DOHH2 (cell line): ENCODE measurements around the gene PUS10.

ENCODE experiments used
- H3F3A ChIP-seq: fragments of 200-600 bp; sonication (generic), shearing (Covaris generic); 2 replicates; pipeline ENCODE4 v1.6.0; 2016; ENCODE audit warnings: antibody characterized with exemption, mild to moderate bottlenecking; ENCODE audit not compliant: control insufficient read depth, insufficient read depth
- H3K27ac ChIP-seq: fragments of 200-600 bp; sonication (generic); 2 replicates; pipeline ENCODE4 v1.5.1; 2014; ENCODE audit warnings: low read depth, mild to moderate bottlenecking, low read length, moderate library complexity
- H3K27me3 ChIP-seq: fragments of 200-600 bp; sonication (generic); 2 replicates; pipeline ENCODE4 v1.6.1; 2014; ENCODE audit warnings: mild to moderate bottlenecking, low read length, mixed read lengths; ENCODE audit not compliant: control insufficient read depth
- H3K36me3 ChIP-seq: fragments of 200-600 bp; sonication (generic); 2 replicates; pipeline ENCODE4 v1.6.1; 2014; ENCODE audit warnings: mild to moderate bottlenecking, low read length, moderate library complexity, mixed read lengths; ENCODE audit not compliant: control insufficient read depth
- H3K4me1 ChIP-seq: fragments of 200-600 bp; sonication (generic); 2 replicates; pipeline ENCODE4 v1.6.1; 2014; ENCODE audit warnings: mild to moderate bottlenecking, low read length, mixed read lengths; ENCODE audit not compliant: control insufficient read depth
- H3K4me2 ChIP-seq: fragments of 200-600 bp; sonication (generic); 2 replicates; pipeline ENCODE4 v1.6.0; 2014; ENCODE audit warnings: mild to moderate bottlenecking, low read length, moderate library complexity
- H3K4me3 ChIP-seq: fragments of 200-600 bp; sonication (generic); 2 replicates; pipeline ENCODE4 v1.5.1; 2014; ENCODE audit warnings: mild to moderate bottlenecking, low read length, mixed read lengths
- H3K79me2 ChIP-seq: fragments of 200-600 bp; sonication (generic); 2 replicates; pipeline ENCODE4 v1.6.1; 2014; ENCODE audit warnings: mild to moderate bottlenecking, low read length, mixed read lengths; ENCODE audit not compliant: control insufficient read depth
- H3K9me2 ChIP-seq: fragments of 200-600 bp; sonication (generic); replicated peaks from 2 replicates; pipeline ENCODE4 v1.6.1; 2014; ENCODE audit warnings: mild to moderate bottlenecking, low read length, mixed read lengths; ENCODE audit not compliant: control insufficient read depth
- H3K9me3 ChIP-seq: fragments of 200-600 bp; sonication (generic); 2 replicates; pipeline ENCODE4 v1.6.1; 2014; ENCODE audit warnings: antibody characterized with exemption, low read length, mixed read lengths; ENCODE audit not compliant: control insufficient read depth, insufficient read depth
- H4K20me1 ChIP-seq: fragments of 200-600 bp; sonication (generic); 2 replicates; pipeline ENCODE4 v1.6.0; 2014; ENCODE audit warnings: low read depth, mild to moderate bottlenecking, antibody characterized with exemption, low read length, moderate library complexity; ENCODE audit not compliant: control insufficient read depth, insufficient read depth
- CTCF ChIP-seq: fragments of 200-600 bp; sonication (generic); IDR thresholded peaks from one replicate; pipeline ENCODE4 v1.5.1; 2014; ENCODE audit warnings: antibody characterized with exemption, mild to moderate bottlenecking, low read depth, low read length; ENCODE audit not compliant: poor library complexity, severe bottlenecking
- EZH2phosphoT487 ChIP-seq: fragments of 200-600 bp; sonication (generic); IDR thresholded peaks from 2 replicates; pipeline ENCODE4 v1.6.1; 2017; ENCODE audit warnings: borderline replicate concordance, mild to moderate bottlenecking, antibody characterized with exemption, low read length, moderate library complexity, mixed read lengths

The PUS10 gene

DNA sequence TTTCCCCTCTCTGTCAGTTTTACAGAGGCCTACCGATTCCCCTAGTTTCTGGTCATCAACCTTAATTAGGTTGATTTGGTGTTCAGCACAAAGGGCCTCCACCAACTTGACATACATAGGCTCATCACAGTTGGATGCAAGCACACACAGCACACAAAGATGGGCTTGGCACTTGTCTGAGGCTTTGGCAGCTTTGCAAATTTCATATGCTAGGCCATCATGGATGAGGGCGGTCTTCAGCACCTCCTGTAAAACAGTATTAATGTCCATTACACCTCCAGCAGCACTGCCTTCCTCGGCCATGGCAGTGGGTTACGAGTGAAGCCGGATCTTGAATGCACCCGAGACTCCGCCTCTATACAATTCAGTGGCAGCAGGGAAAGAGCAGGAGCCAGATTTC, 79.8 kb downstream of the PUS10 start:
- Histone ChIP-seq H3K4me2 (no peak overlapping the region), H4K20me1 (peaks cover 5% of the 10 kb centered on the region; the same call in 1 of the 2 replicates), H3K9me3 (no peaks in the 10 kb centered on the region), H3F3A (peaks cover 72% of the 10 kb centered on the region), H3K9me2 (no peaks in the 10 kb centered on the region), H3K4me3 (no peak overlapping the region), H3K79me2 (peaks cover 3% of the 10 kb centered on the region), H3K36me3 (peaks cover 84% of the 10 kb centered on the region), H3K27ac (no peak overlapping the region), H3K27me3 (no peaks in the 10 kb centered on the region), H3K4me1 (peaks cover 7% of the 10 kb centered on the region; the same call in 1 of the 2 replicates)
- no peak for TF ChIP-seq EZH2phosphoT487
- no peak for TF ChIP-seq CTCF

DNA sequence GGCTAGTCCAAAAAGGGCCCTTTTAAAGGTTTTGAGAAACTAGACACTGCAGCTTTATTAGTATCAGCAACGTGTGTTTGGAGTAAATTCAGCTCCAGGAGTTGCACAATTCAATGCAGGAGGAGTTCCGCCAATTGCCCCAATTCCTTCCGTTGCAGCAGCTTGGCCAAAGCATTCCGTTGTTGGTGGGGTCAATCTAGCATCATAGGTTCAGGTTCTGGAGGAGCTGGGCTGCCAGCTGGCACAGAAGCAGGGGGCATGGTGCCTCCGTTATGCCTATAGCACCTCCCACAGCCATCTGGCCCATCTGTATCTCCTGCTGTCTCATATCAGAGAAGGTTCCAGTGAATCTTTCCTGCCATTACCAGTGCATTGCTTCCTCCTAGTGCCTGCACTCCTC, 81.3 kb downstream of the PUS10 start:
- H3K36me3 ChIP-seq: peaks cover 90% of the 10 kb centered on the region

DNA sequence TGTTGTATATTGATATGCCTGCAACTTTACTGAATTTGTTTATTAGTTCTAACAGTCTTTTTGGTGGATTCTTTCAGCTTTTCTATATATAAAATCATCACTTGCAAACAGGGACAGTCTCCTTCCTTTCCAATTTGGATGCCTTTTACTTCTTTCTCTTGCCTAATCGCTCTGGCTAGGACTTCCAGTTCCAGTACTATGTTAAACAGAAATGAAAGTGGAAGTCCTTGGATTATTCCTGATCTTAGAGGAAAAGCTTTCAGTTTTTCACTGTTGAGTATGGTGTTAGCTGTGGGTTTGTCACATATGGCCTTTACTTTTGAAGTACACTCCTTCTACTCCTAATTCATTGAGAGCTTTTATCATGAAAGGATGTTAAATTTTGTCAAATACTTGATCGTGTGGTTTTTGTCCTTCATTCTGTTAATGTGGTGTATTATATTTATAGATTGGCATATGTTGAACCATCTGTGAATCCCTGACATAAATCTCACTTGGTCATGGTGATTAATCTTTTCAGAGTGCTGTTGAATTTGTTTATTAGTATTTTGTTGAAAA, 83.8 kb downstream of the PUS10 start:
- H3K4me2 ChIP-seq: no peak overlapping the region
- no peaks in the 10 kb centered on the region for H3K27me3 ChIP-seq
- no peak overlapping the region for H3K4me3 ChIP-seq
- no peak overlapping the region for H3K27ac ChIP-seq
- peaks cover 5% of the 10 kb centered on the region; the same call in 1 of the 2 replicates for H4K20me1 ChIP-seq
- no peaks in the 10 kb centered on the region for H3K9me2 ChIP-seq
- peaks cover 33% of the 10 kb centered on the region for H3K79me2 ChIP-seq
- no peaks in the 10 kb centered on the region for H3K9me3 ChIP-seq
- H3F3A ChIP-seq: peaks cover 86% of the 10 kb centered on the region
- H3K4me1 ChIP-seq: peaks cover 22% of the 10 kb centered on the region
- TF ChIP-seq CTCF (no peak), EZH2phosphoT487 (no peak)
- peaks cover 95% of the 10 kb centered on the region for H3K36me3 ChIP-seq

More for the DNA sequence above, 81.3 kb downstream of the PUS10 start:
- Histone ChIP-seq H3K27ac (no peak overlapping the region; the same call in 1 of the 2 replicates), H3K4me2 (no peak overlapping the region), H4K20me1 (peaks cover 5% of the 10 kb centered on the region; the same call in 1 of the 2 replicates), H3K27me3 (no peaks in the 10 kb centered on the region), H3F3A (peaks cover 87% of the 10 kb centered on the region), H3K79me2 (peaks cover 15% of the 10 kb centered on the region), H3K4me3 (no peak overlapping the region), H3K9me2 (no peaks in the 10 kb centered on the region), H3K9me3 (no peaks in the 10 kb centered on the region), H3K4me1 (peaks cover 16% of the 10 kb centered on the region)
- TF ChIP-seq EZH2phosphoT487 (no peak), CTCF (no peak)
